ENCODE results near the gene KRTCAP2.

KRTCAP2 gene

DNA sequence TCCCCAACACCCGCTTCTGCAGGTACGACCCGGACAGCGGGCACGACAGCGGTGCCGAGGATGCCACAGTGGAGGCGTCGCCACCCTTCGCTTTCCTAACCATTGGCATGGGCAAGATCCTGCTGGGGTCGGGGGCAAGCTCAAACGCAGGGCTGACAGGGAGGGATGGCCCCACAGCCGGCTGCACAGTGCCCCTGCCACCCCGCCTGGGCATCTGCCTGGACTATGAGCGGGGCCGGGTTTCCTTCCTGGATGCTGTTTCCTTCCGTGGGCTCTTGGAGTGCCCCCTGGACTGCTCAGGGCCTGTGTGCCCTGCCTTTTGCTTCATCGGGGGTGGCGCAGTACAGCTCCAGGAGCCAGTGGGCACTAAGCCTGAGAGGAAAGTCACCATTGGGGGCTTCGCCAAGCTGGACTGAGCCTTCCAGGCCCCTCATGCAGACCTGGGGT is 10.7 kb upstream of the KRTCAP2 start:
- DNase-seq (ENCODE audit: low read depth) = no peak

DNA sequence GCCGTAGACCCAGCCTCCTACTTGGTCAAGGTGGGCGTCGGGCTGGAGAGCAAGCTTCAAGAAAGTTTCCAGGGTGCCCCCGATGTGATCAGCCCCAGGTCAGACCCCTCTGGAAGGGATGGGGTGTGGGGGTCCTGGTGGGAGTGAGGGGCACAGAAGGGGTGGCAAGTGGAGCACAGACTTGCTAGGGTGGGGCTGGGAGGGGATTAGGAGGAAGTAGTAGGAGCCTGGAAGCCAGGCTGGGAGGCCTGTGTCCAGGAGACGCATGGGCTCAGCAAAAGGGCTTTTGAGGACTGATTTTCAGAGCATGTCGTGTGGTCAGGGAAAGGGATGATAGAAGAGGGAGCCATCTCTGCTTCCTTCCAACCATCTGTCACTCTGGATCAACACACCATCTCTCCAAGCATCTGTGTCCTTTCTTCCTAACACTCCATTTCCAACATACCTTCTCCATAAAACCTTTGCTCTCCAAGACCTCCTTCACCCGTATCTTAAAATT is 9.0 kb upstream of the KRTCAP2 start:
- no peak for DNase-seq (ENCODE audit: low read depth)

DNA sequence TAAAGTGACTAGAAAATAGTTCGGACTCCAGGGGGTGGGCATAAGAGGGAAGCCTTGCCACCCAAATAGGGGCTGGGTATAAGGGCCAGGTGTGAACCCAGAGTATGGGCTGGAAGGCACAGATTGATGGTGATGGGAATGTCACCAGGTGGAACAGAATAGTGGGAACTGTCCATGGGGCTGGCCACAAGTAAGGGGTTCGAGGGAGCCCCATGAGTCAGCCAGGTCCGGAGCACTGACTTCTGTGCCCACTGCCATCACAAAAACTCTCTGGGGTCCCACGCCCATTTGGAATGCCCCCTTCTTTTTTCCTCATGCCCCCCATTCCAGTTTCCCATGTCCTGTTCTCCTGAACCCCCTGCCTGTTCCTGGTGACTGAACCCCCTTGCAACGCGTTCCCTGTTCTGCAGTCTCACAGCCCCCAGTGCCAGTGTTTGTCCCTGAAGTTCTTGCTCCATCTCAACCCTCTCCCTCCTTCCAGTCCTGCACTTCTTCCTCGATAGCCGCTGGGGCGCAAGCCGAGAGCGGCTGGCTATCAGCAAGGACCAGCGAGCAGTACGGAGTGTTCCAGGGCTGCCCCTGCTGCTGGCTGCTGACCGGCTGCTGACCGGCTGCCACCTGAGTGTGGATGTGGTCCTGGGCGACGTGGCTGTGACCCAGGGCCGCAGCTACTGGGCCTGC is 8.4 kb upstream of the KRTCAP2 start:
- no peak for DNase-seq (ENCODE audit: low read depth)

DNA sequence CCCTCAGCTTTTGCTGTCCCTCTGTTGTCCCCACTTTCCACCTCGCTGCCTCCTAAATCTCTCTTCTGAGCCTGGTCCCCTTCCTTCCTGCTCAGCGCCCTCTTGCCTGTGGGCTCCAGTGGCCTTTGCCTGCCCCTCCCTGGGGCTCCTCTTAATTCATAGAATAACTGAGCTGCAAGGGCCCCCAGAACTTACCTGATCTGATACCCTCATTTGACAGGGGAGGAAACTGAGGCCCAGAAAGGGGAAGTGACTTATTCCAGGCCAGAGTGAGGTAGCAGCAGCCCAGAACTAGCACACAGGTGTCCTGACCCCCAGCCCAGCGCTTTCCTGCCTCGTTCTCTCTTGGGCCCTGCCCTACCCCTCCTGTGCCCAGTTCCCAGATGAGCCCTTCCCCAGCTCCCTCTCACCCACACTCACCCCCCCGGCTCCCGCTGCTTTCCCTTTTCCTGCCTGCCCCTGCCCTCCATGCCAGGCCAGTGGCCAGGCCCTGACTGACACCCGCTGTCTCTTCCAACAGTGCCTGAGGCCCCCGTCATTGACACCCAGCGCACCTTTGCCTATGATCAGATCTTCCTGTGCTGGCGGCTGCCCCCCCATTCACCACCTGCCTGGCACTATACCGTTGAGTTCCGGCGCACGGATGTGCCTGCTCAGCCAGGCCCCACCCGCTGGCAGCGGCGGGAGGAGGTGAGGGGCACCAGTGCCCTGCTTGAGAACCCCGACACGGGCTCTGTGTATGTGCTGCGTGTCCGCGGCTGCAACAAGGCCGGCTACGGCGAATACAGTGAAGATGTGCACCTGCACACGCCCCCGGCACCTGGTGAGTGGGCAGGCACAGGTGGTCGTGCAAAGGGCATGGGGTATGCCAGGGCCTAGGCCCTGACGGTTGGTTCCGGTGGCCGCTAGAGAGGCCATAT is 6.3 kb upstream of the KRTCAP2 start:
- DNase-seq (ENCODE audit: low read depth) = no peak

DNA sequence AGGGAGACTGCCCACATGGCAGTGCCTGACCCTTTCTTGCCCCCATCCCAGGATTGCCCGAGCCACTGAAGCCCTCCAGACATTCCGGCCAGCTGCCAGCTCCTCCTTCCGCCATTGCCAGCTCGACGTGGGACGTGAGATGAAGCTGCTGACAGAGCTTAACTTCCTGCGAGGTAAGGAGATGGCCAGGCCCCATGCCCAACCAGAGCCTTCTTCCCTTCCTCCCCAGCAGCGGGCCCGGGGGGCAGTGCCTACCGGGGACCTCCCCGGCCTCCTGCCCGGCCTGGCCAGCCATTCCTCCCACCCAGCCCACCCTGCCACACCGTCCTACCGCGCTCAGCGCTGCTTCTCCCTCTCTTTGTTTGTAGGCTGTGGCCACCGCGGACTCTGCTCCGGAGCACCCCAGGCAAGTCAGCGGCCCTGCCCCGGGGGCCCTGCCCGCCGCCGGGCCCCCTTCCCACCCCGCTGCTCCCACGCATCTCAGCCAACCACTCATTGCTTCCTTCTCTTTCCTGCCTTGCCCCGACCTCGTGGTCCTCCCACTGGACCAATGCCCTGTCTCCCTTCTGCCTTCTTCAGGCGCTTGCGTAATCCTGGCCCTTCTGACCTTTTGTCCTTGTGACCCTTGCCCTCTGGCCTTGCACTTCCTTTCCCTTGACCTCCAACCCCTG is 5.5 kb upstream of the KRTCAP2 start:
- DNase-seq (ENCODE audit: low read depth) = no peak

DNA sequence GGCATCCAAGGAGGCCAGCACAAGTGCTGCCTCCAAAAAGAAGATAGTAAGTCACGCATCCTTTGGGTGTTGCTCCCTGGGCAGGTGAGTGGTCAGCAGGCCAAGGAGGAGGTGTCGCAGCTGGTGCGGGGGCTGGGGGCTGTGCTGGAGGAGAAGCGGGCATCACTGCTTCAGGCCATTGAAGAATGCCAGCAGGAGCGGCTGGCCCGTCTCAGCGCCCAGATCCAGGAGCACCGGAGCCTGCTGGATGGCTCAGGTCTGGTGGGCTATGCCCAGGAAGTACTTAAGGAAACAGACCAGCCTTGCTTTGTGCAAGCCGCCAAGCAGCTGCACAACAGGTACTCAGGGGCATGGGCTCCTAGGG is 4.8 kb upstream of the KRTCAP2 start:
- no peak for DNase-seq (ENCODE audit: low read depth)

DNA sequence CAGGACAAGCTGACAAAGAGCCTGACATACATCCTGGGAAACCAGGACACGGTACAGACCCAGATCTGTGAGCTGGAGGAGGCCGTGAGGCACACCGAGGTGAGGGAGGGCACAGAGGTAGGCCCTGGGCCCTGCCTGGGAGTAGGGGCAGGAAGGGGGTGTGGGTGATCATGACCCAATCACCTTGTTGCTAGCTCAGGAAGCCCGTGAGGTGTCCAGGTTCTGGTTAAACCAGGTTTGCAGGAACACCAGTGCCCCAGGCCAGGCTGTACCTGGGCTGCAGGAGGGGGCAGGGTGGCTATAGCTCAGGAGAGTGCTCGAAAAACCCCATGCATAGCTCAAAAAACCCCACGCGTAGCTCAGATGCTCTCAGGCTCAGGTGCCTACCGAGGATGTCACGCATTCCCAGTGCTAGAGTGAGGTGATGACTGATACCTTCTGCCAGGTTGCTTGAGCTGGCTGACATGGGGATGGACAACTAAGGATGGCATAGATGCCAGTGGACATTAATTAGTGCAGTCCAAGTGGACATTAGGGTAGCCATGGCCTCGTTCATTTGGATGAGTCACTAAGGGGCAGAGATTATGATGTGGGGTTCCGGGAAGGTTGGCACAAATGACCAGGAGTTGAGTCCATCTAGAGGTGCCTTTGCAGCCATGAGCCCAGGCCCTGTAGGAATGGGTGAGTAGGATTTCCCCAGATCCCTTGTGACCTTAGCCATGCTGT is 4.3 kb upstream of the KRTCAP2 start:
- no peak for DNase-seq (ENCODE audit: low read depth)

DNA sequence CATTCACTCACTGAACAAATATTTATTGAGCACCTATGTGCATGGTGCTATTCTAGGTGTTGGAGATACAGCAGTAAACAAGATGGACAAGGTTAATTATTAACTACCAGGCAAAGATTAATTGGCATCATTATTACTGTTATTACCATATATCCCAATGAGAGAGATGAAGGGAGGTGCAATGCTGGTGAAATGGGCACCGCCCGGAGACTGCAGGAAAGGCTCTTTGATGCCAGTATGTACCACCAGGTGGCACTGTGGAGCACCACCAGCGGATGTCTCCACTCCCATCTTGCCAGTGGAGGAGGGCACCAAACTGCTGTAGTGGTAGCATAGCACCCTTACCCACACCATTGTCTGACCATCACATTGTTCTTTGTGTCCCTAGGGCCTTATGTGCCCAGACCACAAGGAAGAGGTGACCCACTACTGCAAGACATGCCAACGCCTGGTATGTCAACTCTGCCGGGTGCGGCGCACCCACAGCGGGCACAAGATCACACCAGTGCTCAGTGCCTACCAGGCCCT is 3.5 kb upstream of the KRTCAP2 start:
- peak; percentile 73 for DNase-seq (ENCODE audit: low read depth)

DNA sequence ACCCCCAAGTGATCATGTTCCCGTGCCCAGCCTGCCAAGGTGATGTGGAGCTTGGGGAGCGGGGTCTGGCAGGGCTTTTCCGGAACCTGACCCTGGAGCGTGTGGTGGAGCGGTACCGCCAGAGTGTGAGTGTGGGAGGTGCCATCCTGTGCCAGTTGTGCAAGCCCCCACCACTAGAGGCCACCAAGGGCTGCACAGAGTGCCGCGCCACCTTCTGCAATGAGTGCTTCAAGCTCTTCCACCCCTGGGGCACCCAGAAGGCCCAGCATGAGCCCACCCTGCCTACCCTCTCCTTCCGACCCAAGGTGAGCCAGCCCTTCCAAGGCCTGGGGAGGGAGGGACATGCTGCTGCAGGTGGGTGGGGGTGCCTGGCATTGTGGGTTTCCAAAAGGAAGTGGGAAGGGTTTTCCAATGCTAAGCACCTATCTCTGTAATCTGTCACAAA is 2.8 kb upstream of the KRTCAP2 start:
- DNase-seq (ENCODE audit: low read depth) = no peak

DNA sequence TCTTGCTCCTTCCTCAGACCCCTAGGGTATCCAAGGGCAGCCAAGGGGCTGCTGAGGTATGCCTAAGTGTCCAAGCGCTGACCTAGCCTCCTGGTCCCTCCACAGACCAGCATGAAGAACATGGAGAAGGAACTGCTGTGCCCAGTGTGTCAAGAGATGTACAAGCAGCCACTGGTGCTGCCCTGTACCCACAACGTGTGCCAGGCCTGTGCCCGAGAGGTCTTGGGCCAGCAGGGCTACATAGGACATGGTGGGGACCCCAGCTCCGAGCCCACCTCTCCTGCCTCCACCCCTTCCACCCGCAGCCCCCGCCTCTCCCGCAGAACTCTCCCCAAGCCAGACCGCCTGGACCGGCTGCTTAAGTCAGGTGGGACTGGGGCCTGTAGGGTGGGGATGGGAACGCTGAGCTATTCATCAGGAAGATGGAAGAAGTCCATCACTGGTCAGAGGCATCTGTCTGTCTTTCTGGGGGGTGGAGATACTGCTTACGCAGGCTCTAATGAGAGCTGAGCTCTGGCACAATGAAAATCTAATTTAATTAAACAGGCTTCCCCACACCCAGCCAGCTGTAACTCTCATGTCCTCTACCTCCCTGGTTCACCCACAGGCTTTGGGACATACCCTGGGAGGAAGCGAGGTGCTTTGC is 2.3 kb upstream of the KRTCAP2 start:
- DNase-seq (ENCODE audit: low read depth) = no peak

DNA sequence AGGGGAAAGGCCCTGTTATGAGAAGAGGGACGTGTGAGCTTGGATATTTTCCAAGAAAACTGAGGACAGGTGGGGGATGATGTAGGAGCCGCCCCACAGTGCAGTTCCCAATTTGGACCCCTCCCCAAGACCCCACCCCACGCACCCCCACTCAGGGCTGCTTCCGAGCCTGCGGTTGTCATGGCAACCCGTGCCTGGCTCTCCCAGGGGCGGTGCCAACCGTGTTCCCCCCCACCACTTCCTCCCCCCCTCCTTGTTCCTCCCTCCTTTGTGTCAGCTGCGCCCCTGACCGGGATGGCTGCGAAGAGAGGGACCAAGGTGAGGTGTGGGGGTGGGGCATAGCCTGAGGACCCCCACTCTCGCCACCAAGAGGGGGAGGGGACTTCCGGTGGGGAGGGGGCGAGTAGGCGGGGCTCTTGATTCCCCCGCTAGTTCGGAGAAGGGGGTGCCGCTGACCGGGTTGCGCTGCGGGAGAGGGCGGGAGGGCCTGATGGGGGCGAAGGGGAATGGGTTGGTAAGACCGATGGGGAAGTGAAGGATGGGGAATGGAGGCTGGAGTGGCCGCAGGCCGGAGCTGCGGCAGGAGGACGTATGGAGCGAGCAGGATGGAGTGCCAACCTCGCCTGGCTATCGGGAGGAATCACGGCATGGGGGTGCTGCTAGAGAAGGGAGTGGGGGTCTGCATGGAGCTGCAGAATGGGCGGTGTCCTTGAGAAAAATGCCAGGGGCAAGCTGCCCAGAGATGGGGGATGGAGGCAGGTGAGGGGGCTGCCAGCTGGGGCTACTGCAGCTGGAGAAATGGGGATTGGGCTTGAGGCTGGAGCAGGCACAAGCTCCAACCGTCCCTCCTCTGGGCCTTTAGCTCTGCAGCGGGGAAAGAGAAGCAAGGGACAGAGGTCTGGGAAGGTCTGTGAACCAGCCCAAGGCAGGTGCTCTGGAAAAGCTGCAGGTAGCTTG is 1.5 kb upstream of the KRTCAP2 start:
- DNase-seq (ENCODE audit: low read depth) = peak; percentile 37

DNA sequence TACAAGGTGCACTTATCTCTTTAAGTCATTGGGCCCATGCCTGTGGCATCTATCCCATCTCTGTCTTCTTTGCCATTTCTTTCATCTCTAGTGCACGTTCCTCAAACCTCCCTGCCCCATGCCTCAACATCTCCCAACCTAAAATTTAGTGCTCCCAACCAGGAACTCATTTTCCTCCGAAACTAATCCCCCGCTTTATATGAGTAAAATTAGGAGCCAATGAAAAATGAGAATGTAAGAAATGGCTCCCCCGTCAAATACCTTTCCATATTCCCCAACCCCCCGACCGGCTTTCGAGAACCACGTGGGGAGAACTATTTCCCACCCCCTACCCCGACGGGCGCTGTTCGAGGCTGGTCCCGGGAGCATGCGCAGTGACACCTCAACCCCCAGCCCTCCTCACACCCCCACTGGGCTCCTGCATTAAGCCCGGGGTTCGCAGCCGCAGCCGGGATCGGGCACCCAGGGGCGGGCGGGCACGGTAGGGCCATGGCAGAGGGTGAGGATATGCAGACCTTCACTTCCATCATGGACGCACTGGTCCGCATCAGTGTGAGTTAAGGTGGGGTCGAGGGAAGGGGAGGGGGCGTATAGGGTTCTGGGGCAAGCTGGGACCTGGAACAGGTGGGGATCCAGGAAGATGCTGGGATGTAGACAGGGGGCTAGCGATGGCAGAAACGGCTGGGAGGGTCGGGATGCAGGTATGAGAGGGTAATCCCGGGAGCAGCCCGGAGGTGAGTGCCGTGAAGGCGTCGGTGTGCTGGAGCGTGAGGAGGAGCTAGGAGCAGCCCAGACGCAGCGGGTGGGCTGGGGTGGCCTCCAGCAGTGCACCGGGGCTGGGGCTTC is 597 bp upstream of the KRTCAP2 start, which contains the start of gene TRIM46:
Gene TRIM46, plus strand, starts transcription at position 372 of the 846 bp plus-strand sequence. Its CDS starts 118 bp downstream, at position 490.
- peak; percentile 48 for DNase-seq (ENCODE audit: low read depth)

DNA sequence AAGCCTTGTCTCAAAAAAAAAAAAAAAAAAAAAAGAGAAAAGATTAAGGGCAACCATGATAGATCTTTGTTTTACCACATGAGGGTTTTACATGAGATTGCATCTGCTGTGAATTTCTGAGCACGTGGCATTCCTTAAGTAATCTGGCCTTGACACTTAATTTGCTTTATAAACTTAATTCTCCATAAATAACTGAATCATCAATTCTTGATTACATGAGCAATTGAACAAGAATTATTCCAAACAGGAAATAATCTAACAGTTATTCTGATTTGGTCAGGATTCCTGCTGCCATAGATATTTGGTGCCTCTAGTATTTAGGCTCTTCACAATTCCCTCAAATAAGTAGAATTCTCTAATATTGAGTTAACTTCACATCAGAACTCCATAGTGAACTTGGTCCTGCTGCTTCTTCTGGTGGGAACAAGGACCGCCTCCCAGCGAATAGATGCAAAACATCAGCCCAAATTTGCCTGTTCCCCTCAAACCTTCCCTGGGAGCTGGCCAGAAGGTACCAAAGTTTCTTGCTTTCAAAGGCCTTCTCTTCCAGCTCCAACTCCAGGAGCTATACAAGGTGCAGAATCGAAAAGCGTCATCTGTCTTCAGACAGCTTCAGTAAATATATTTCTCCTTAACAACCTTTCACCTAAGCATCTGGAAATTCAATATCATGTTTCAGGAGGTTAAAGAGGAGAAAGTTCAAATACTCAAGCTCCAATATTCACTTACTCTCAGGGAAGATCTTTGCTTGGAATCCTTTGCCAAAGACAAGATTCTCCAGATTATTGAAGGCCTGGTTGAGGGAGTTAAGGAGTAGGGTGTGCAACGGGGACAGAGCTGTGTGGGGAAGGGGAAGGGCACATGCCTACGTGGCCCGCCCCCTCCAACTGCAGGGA is 1.0 kb downstream of the KRTCAP2 start:
- no peak for DNase-seq (ENCODE audit: low read depth)

DNA sequence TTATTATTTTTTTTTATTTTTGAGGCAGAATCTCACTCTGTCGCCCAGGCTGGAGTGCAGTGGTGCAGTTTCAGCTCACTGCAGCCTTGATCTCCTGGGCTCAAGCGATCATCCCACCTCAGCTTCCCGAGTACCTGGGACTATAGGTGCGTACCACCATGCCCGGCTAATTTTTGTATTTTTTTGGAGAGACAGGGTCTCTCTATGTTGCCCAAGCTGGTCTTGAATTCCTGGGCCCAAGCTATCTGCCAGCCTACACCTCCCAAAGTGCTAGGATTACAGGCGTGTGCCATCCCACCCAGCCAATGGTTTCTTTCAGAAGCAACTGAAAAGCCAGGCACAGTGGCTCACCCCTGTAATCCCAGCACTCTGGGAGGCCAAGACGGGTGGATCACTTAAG is 2.3 kb downstream of the KRTCAP2 start:
- no peak for DNase-seq (ENCODE audit: low read depth)

DNA sequence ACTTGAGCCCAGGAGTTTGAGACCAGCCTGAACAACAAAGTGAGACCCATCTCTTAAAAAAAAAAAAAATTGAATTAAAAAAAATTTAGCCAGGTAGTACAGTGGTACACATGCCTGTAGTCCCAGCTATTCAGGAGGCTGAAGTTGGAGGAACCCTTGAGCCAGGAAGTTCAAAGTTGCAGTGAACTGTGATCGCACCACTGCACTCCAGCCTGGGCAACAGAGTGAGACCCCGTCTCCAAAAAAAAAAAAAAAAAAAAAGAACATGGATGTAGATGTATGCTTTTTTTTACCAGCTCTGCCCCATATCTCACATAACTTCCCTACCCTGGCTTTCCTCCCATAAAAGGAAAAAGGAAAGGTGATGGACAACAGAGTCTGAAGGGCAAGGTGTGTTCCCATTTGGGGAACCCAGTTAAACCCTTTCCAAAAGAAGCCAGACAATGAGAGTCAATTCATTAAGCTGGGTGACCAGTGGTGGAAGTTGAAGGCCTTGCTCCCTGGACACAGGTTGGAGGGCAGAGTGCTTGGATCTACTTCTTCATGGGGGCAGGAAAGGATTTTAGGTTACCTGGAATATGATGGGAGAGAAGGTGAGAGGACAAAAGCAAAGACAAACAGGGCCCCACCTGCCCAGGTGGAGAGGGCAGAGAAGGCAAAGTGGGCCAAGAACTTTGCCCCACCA is 2.9 kb downstream of the KRTCAP2 start:
- no peak for DNase-seq (ENCODE audit: low read depth)

DNA sequence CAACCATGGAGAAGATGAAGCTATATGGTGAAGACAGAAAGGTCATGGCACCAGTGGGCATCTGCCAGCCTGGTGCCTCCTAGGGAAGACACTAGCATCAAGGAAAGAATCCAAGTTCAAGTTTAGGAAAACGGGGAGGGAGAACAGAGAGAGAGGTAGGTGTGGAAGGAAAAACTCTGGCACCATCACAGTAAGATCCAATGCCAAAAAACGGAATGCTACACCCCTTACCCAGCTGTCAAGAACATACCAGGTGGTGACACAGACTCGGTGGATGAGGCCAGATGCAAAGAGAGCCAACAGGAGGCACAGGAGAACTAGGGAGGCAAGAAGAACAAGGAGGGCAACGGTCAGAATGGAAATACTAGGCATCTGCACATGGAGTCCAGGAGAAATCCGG is 3.6 kb downstream of the KRTCAP2 start:
- no peak for DNase-seq (ENCODE audit: low read depth)

All from T follicular helper cell (primary cell).